HL-60 (cell line): ENCODE measurements around the gene SLC22A23.

Source experiments
- POLR2AphosphoS5 ChIP-seq: IDR thresholded peaks from 2 replicates; pipeline ENCODE4 v1.6.1; 2012; ENCODE audit warnings: low read depth
- REST ChIP-seq: IDR thresholded peaks from 2 replicates; pipeline ENCODE4 v1.6.1; 2012; ENCODE audit warnings: low read depth; ENCODE audit not compliant: insufficient replicate concordance
- TF ChIP-seq, protein P1 (sequence below): IDR thresholded peaks from one replicate; pipeline ENCODE4 v1.5.1; 2011; ENCODE audit warnings: low read length, control low read depth, inconsistent platforms; ENCODE audit not compliant: insufficient read depth

GRCh38 chr6:3368685-3369084 lies 88.2 kb downstream of the SLC22A23 start:
- TF ChIP-seq, protein P1, sequence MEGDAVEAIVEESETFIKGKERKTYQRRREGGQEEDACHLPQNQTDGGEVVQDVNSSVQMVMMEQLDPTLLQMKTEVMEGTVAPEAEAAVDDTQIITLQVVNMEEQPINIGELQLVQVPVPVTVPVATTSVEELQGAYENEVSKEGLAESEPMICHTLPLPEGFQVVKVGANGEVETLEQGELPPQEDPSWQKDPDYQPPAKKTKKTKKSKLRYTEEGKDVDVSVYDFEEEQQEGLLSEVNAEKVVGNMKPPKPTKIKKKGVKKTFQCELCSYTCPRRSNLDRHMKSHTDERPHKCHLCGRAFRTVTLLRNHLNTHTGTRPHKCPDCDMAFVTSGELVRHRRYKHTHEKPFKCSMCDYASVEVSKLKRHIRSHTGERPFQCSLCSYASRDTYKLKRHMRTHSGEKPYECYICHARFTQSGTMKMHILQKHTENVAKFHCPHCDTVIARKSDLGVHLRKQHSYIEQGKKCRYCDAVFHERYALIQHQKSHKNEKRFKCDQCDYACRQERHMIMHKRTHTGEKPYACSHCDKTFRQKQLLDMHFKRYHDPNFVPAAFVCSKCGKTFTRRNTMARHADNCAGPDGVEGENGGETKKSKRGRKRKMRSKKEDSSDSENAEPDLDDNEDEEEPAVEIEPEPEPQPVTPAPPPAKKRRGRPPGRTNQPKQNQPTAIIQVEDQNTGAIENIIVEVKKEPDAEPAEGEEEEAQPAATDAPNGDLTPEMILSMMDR, result no peak
- TF ChIP-seq POLR2AphosphoS5, result no peak
- no peak for TF ChIP-seq REST
